ENCODE data around the gene ZDHHC11B.
"Not testable (repeated sequence)": the region's sequence is repeated elsewhere in the genome, so short reads cannot be mapped to it uniquely, and the experiment has no call there.

The ZDHHC11B gene

GRCh38 chr5:778967-779366, 5.6 kb downstream of the ZDHHC11B start:
- not testable (repeated sequence) for H3F3A ChIP-seq (ENCODE audit: low read depth); H3K9me3 ChIP-seq (ENCODE audit: insufficient read depth, low read depth, low read length); H3K4me3 ChIP-seq (ENCODE audit: low read length, poor library complexity, severe bottlenecking); H3K36me3 ChIP-seq (ENCODE audit: insufficient read depth, low read length); H3K4me2 ChIP-seq (ENCODE audit: low read depth, low read length, poor library complexity, severe bottlenecking); H3K27me3 ChIP-seq (ENCODE audit: insufficient read depth, low read length, poor library complexity, severe bottlenecking); H4K20me1 ChIP-seq (ENCODE audit: insufficient read depth, low read length, poor library complexity, severe bottlenecking); H3K9ac ChIP-seq (ENCODE audit: low read depth, low read length, poor library complexity, severe bottlenecking); H2AFZ ChIP-seq (ENCODE audit: low read length); H3K4me1 ChIP-seq (ENCODE audit: insufficient read depth, low read length, poor library complexity, severe bottlenecking); H3K79me2 ChIP-seq (ENCODE audit: insufficient read depth, low read length); H3K9me2 ChIP-seq (replicated peaks; ENCODE audit: low read depth, low read length)

- not testable (repeated sequence) for H3K4me1 ChIP-seq (ENCODE audit: insufficient read depth, low read length, poor library complexity, severe bottlenecking); H3K9me3 ChIP-seq (ENCODE audit: insufficient read depth, low read depth, low read length); H3K9me2 ChIP-seq (replicated peaks; ENCODE audit: low read depth, low read length); H3K36me3 ChIP-seq (ENCODE audit: insufficient read depth, low read length); H3K4me3 ChIP-seq (ENCODE audit: low read length, poor library complexity, severe bottlenecking); H3K4me2 ChIP-seq (ENCODE audit: low read depth, low read length, poor library complexity, severe bottlenecking); H4K20me1 ChIP-seq (ENCODE audit: insufficient read depth, low read length, poor library complexity, severe bottlenecking); H2AFZ ChIP-seq (ENCODE audit: low read length); H3K79me2 ChIP-seq (ENCODE audit: insufficient read depth, low read length); H3F3A ChIP-seq (ENCODE audit: low read depth); H3K9ac ChIP-seq (ENCODE audit: low read depth, low read length, poor library complexity, severe bottlenecking); H3K27me3 ChIP-seq (ENCODE audit: insufficient read depth, low read length, poor library complexity, severe bottlenecking)
Observed at GRCh38 chr5:778421-778820, 6.1 kb downstream of the ZDHHC11B start.

- H2AFZ ChIP-seq (ENCODE audit: low read length), result no peak overlapping the region
- no peak overlapping the region for H3K4me2 ChIP-seq (ENCODE audit: low read depth, low read length, poor library complexity, severe bottlenecking)
- no peaks in the 10 kb centered on the region for H3K79me2 ChIP-seq (ENCODE audit: insufficient read depth, low read length)
- no peaks in the 10 kb centered on the region for H3K4me1 ChIP-seq (ENCODE audit: insufficient read depth, low read length, poor library complexity, severe bottlenecking)
- TF ChIP-seq EZH2phosphoT487 (IDR thresholded peaks at IDR 0.05; ENCODE audit: borderline replicate concordance), result no peak
- no peak for TF ChIP-seq CTCF (conservative IDR thresholded peaks at IDR 0.05; ENCODE audit: low read length)
- no peaks in the 10 kb centered on the region for H3K9me2 ChIP-seq (replicated peaks; ENCODE audit: low read depth, low read length)
- H4K20me1 ChIP-seq (ENCODE audit: insufficient read depth, low read length, poor library complexity, severe bottlenecking), result no peaks in the 10 kb centered on the region
- no peaks in the 10 kb centered on the region for H3K27me3 ChIP-seq (ENCODE audit: insufficient read depth, low read length, poor library complexity, severe bottlenecking)
- no peaks in the 10 kb centered on the region for H3K9me3 ChIP-seq (ENCODE audit: insufficient read depth, low read depth, low read length)
- no peaks in the 10 kb centered on the region for H3K36me3 ChIP-seq (ENCODE audit: insufficient read depth, low read length)
- no peaks in the 10 kb centered on the region for H3F3A ChIP-seq (ENCODE audit: low read depth)
- no peak overlapping the region for H3K4me3 ChIP-seq (ENCODE audit: low read length, poor library complexity, severe bottlenecking)
- H3K9ac ChIP-seq (ENCODE audit: low read depth, low read length, poor library complexity, severe bottlenecking), result no peak overlapping the region
Observed at GRCh38 chr5:777756-778161, 6.8 kb downstream of the ZDHHC11B start.

GRCh38 chr5:776862-777711, 7.4 kb downstream of the ZDHHC11B start:
- no peaks in the 10 kb centered on the region for H4K20me1 ChIP-seq (ENCODE audit: insufficient read depth, low read length, poor library complexity, severe bottlenecking)
- H3F3A ChIP-seq (ENCODE audit: low read depth), result no peaks in the 10 kb centered on the region
- no peaks in the 10 kb centered on the region for H3K27me3 ChIP-seq (ENCODE audit: insufficient read depth, low read length, poor library complexity, severe bottlenecking)
- H3K79me2 ChIP-seq (ENCODE audit: insufficient read depth, low read length), result no peaks in the 10 kb centered on the region
- H3K4me3 ChIP-seq (ENCODE audit: low read length, poor library complexity, severe bottlenecking), result no peak overlapping the region
- no peak overlapping the region for H2AFZ ChIP-seq (ENCODE audit: low read length)
- no peaks in the 10 kb centered on the region for H3K4me1 ChIP-seq (ENCODE audit: insufficient read depth, low read length, poor library complexity, severe bottlenecking)
- no peaks in the 10 kb centered on the region for H3K36me3 ChIP-seq (ENCODE audit: insufficient read depth, low read length)
- H3K9me2 ChIP-seq (replicated peaks; ENCODE audit: low read depth, low read length), result no peaks in the 10 kb centered on the region
- H3K9ac ChIP-seq (ENCODE audit: low read depth, low read length, poor library complexity, severe bottlenecking), result no peak overlapping the region
- TF ChIP-seq CTCF (conservative IDR thresholded peaks at IDR 0.05; ENCODE audit: low read length), result no peak
- TF ChIP-seq EZH2phosphoT487 (IDR thresholded peaks at IDR 0.05; ENCODE audit: borderline replicate concordance), result no peak
- H3K4me2 ChIP-seq (ENCODE audit: low read depth, low read length, poor library complexity, severe bottlenecking), result no peak overlapping the region
- H3K9me3 ChIP-seq (ENCODE audit: insufficient read depth, low read depth, low read length), result no peaks in the 10 kb centered on the region

All from Loucy (cell line).